Gastroesophageal sphincter (tissue), 4 donors: ENCODE data around the gene UBL5. TPM values are rescaled to one million over a fixed set of nuclear protein-coding genes. Genes with fewer than 3 reads are reported as not detected.
"Not testable (repeated sequence)": the region's sequence is repeated elsewhere in the genome, so short reads cannot be mapped to it uniquely, and the experiment has no call there.

Experiments used
- ATAC-seq: fragments of 150-250 bp; one replicate; pipeline ENCODE4 v1.9.1; 2016; ENCODE audit warnings: mild to moderate bottlenecking, moderate library complexity
- H3K27ac ChIP-seq, 4 donors: fragments of 200-600 bp; sonication (generic) in 3 of 4; 1 replicate in 3 of 4; 2 replicates in 1 of 4; pipeline ENCODE4 v1.5.1; 2016 to 2019
- H3K27me3 ChIP-seq: fragments of 200-600 bp; sonication (generic); one replicate; pipeline ENCODE4 v1.5.1; 2019
- H3K36me3 ChIP-seq, 2 donors: fragments of 200-600 bp; sonication (generic); one replicate each; pipeline ENCODE4 v1.5.1; 2019; ENCODE audit warnings: control low read depth in 1 of 2
- H3K4me1 ChIP-seq, 3 donors: fragments of 200-600 bp; sonication (generic); 1 replicate in 2 of 3; 2 replicates in 1 of 3; pipeline ENCODE4 v1.5.1; 2016 to 2019; ENCODE audit warnings: control low read depth in 2 of 3
- H3K4me3 ChIP-seq, 2 donors: fragments of 200-600 bp; sonication (generic); one replicate each; pipeline ENCODE4 v1.5.1; 2019; ENCODE audit warnings: mild to moderate bottlenecking in 1 of 2, moderate library complexity in 1 of 2
- H3K9me3 ChIP-seq, 3 donors: fragments of 200-600 bp; sonication (generic); one replicate each; pipeline ENCODE4 v1.5.1; 2017 to 2019; ENCODE audit warnings: control low read depth in 2 of 3
- EP300 ChIP-seq: sonication (generic); formaldehyde crosslinking; IDR thresholded peaks from one replicate; pipeline ENCODE4 v1.6.1; 2017; ENCODE audit warnings: antibody characterized with exemption, mild to moderate bottlenecking
- POLR2A ChIP-seq, 2 donors: fragments of 450-650 bp; IDR thresholded peaks; one replicate each; pipeline ENCODE4 v1.6.1; 2017; ENCODE audit warnings: antibody characterized with exemption in 2 of 2, mild to moderate bottlenecking in 2 of 2, moderate library complexity in 1 of 2
- POLR2AphosphoS5 ChIP-seq: sonication (generic); formaldehyde crosslinking; IDR thresholded peaks from one replicate; pipeline ENCODE4 v1.6.1; 2017; ENCODE audit warnings: antibody characterized with exemption
- WGBS, 2 donors: methylation state at CpG; one replicate each; pipeline ENCODE4 v1.1.5; 2018; ENCODE audit warnings: low coverage in 1 of 2; 5-methylcytosine and 5-hydroxymethylcytosine counted together
- total RNA-seq, 4 donors: library from RNA; depleted of rRNA; stranded (reverse); fragments of >200 nt; gene quantifications; one replicate each; pipeline ENCODE4 v1.1.0, GENCODE V29; 2016
- TF ChIP-seq, protein P1 (sequence below), 4 experiments: fragments of 200-600 bp in 2 of 4; fragments of 450-650 bp in 2 of 4; sonication (generic) in 1 of 4; IDR thresholded peaks; one replicate each; pipeline ENCODE4 v1.5.1; 2017 to 2019; ENCODE audit warnings: antibody characterized with exemption in 4 of 4, mild to moderate bottlenecking in 2 of 4, moderate library complexity in 2 of 4

UBL5 gene
- total RNA-seq, 4 donors from 2014 or later = 420 to 701 (median 653) TPM

GRCh38 chr19:9786819-9787218, 40.9 kb upstream of the UBL5 start:
- WGBS, 2 donors = 73 to 100% methylated on average over 1 to 5 of the region's 8 CpGs
- TF ChIP-seq POLR2AphosphoS5 (no peak), EP300 (no peak), POLR2A (IDR thresholded peaks at IDR 0.05) (no peak)
- TF ChIP-seq, protein P1, sequence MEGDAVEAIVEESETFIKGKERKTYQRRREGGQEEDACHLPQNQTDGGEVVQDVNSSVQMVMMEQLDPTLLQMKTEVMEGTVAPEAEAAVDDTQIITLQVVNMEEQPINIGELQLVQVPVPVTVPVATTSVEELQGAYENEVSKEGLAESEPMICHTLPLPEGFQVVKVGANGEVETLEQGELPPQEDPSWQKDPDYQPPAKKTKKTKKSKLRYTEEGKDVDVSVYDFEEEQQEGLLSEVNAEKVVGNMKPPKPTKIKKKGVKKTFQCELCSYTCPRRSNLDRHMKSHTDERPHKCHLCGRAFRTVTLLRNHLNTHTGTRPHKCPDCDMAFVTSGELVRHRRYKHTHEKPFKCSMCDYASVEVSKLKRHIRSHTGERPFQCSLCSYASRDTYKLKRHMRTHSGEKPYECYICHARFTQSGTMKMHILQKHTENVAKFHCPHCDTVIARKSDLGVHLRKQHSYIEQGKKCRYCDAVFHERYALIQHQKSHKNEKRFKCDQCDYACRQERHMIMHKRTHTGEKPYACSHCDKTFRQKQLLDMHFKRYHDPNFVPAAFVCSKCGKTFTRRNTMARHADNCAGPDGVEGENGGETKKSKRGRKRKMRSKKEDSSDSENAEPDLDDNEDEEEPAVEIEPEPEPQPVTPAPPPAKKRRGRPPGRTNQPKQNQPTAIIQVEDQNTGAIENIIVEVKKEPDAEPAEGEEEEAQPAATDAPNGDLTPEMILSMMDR (IDR thresholded peaks at IDR 0.05) = no peak
- ATAC-seq = no peak
- no peaks in the 10 kb centered on the region for H3K9me3 ChIP-seq
- H3K4me1 ChIP-seq = peaks cover 0 to 44% (median 10%) of the 10 kb centered on the region in 3 donors
- no peaks in the 10 kb centered on the region for H3K27me3 ChIP-seq
- H3K36me3 ChIP-seq = peaks cover 0 to 4% of the 10 kb centered on the region in 2 donors
- no peak overlapping the region for H3K4me3 ChIP-seq
- peak overlapping the region; percentile 92 to 99 (median 98) for H3K27ac ChIP-seq

GRCh38 chr19:9788604-9789003, 39.1 kb upstream of the UBL5 start:
- Histone ChIP-seq H3K27ac (peak overlapping the region in 1 of 4 donors; percentile 96), H3K4me1 (peaks cover 0 to 52% (median 10%) of the 10 kb centered on the region in 3 donors)
- not testable (repeated sequence) for ATAC-seq, H3K4me3 ChIP-seq, H3K9me3 ChIP-seq, H3K36me3 ChIP-seq, H3K27me3 ChIP-seq
- WGBS, 2 donors = 89 to 96% methylated on average over 5 to 13 of the region's 13 CpGs

DNA sequence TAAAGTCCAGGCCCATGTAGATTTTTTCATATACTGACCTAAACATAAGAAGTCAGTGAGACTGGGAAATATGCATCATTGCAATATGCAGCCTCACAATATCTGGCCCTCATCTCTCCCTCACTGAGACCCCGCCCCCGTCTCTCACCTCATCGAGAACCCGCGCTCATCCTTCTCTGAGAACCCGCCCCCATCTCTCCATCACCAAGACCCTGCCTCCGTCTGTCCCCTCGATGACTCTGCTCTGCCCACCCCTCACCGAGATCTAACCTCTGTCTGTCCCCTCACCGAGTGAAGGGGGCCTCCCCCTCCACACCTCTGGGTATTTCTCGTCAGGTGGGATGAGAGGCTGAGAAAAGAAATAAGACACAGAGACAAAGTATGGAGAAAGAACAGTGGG, 38.7 kb upstream of the UBL5 start:
- no peak for ATAC-seq
- 42 to 52% methylated on average over 7 to 8 of the region's 11 CpGs for WGBS, 2 donors
- H3K27ac ChIP-seq = peak overlapping the region; percentile 20 to 97 (median 84)

DNA sequence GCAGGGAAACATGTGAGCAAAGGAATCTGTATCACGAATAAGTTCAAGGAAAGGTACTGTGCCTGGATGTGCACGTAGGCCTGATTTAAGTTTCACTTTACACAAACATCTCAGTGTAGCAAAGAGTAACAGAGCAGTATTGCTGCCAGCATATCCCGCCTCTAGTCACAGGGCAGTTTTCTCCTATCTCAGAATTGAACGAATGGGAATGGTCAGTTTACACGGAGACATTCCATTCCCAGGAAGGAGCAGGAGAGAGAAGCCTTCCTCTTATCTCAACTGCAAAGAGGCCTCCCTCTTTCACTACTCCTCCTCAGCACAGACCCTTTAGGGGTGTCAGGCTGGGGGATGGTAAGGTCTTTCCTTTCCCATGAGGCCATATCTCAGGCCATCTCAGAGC, 38.1 kb upstream of the UBL5 start:
- H3K9me3 ChIP-seq, H3K36me3 ChIP-seq, ATAC-seq, H3K27me3 ChIP-seq, H3K4me3 ChIP-seq: not testable (repeated sequence)
- H3K27ac ChIP-seq = peak overlapping the region; percentile 20 to 97 (median 84)
- peaks cover 0 to 45% (median 7%) of the 10 kb centered on the region in 3 donors for H3K4me1 ChIP-seq
- 25 to 67% methylated on average over 1 to 5 of the region's 5 CpGs for WGBS, 2 donors

More for the DNA sequence above, 38.7 kb upstream of the UBL5 start:
- no peaks in the 10 kb centered on the region for H3K9me3 ChIP-seq
- peaks cover 0 to 50% (median 10%) of the 10 kb centered on the region in 3 donors for H3K4me1 ChIP-seq
- H3K27me3 ChIP-seq = no peaks in the 10 kb centered on the region
- no peak overlapping the region for H3K4me3 ChIP-seq
- no peak for TF ChIP-seq POLR2AphosphoS5
- TF ChIP-seq, protein P1 (IDR thresholded peaks at IDR 0.05) = no peak
- TF ChIP-seq EP300 = no peak
- TF ChIP-seq POLR2A (IDR thresholded peaks at IDR 0.05) = no peak
- H3K36me3 ChIP-seq = no peaks in the 10 kb centered on the region

DNA sequence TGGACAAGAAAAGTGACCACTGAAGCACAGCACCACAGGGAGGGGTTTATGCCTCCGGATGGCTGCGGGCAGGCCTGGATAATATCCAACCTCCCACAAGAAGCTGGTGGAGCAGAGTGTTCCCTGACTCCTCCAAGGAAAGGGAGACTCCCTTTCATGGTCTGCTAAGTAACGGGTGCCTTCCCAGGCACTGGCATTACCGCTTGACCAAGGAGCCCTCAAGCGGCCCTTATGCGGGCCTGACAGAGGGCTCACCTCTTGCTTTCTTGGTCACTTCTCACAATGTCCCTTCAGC, 36.7 kb upstream of the UBL5 start:
- H3K36me3 ChIP-seq, H3K27me3 ChIP-seq, ATAC-seq, H3K9me3 ChIP-seq: not testable (repeated sequence)
- WGBS, 2 donors = 55 to 80% methylated on average over 2 to 6 of the region's 6 CpGs
- Histone ChIP-seq H3K4me3 (peak overlapping the region in 1 of 2 donors; percentile 76), H3K4me1 (peaks cover 0 to 43% (median 4%) of the 10 kb centered on the region in 3 donors), H3K27ac (peak overlapping the region; percentile 51 to 97 (median 96))

DNA sequence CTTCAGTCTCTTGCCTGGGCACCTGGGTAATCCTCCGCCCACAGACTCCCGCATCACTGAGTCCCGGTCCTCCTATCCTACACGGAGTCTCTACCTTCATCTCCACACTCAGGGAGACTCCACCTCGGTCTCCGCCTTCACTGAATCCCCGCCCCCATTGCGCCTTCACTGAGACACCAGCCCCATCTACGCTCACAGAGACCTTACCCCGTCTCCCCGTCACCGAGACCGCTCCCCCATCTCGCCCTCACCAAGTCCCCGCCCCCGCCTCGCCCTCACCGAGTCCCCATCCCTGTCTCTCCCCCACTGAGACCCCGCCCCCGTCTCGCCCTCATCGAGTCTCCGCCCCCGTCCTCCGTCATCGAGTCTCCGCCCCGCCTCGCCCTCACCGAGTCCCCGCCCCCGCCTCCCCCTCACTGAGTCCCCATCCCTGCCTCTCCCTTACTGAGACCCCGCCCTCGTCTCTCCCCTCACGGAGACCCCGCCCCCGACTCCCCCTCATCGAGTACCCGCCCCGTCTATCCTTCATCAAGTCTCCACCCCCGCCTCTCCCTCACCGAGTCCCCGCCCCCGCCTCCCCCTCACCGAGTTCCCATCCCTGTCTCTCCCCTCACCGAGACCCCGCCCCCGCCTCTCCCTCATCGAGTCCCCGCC, 36.0 kb upstream of the UBL5 start:
- H3K4me1 ChIP-seq = peaks cover 0 to 42% (median 0%) of the 10 kb centered on the region in 3 donors
- ATAC-seq = peak; percentile 79
- peak overlapping the region; percentile 77 to 97 (median 96) for H3K27ac ChIP-seq
- H3K4me3 ChIP-seq = peak overlapping the region; percentile 46 to 76
- H3K9me3 ChIP-seq = no peaks in the 10 kb centered on the region
- TF ChIP-seq POLR2A (IDR thresholded peaks at IDR 0.05) (peak in 1 of 2 donors; percentile 17), EP300 (no peak), POLR2AphosphoS5 (no peak)
- TF ChIP-seq, protein P1 (IDR thresholded peaks at IDR 0.05) = no peak
- H3K36me3 ChIP-seq = no peaks in the 10 kb centered on the region
- H3K27me3 ChIP-seq = no peaks in the 10 kb centered on the region
- 0 to 2% methylated on average over 6 to 15 of the region's 50 CpGs for WGBS, 2 donors
